ENCODE measurements around the gene ABCC4.
"Not testable (repeated sequence)": the region's sequence is repeated elsewhere in the genome, so short reads cannot be mapped to it uniquely, and the experiment has no call there.

ABCC4 gene

GRCh38 chr13:95226932-95227695 is 74.1 kb downstream of the ABCC4 start:
- no peak for DNase-seq

GRCh38 chr13:95226476-95226875 is 74.8 kb downstream of the ABCC4 start:
- no peak for DNase-seq

- DNase-seq, result no peak
These were observed 75.2 kb downstream of the ABCC4 start for GRCh38 chr13:95226050-95226449.

GRCh38 chr13:95224064-95224463 is 77.2 kb downstream of the ABCC4 start:
- no peak for DNase-seq

- DNase-seq, result no peak
These were observed 78.6 kb downstream of the ABCC4 start for GRCh38 chr13:95222733-95223018.

- no peak for DNase-seq
These were observed 79.1 kb downstream of the ABCC4 start for GRCh38 chr13:95221971-95222732.

GRCh38 chr13:95220611-95221010 is 80.6 kb downstream of the ABCC4 start:
- DNase-seq, result no peak

GRCh38 chr13:95217920-95218830 is 83.1 kb downstream of the ABCC4 start:
- no peak for DNase-seq

GRCh38 chr13:95216182-95216581 is 85.1 kb downstream of the ABCC4 start:
- no peak for DNase-seq

GRCh38 chr13:95212983-95213850 is 88.0 kb downstream of the ABCC4 start:
- no peak for DNase-seq

- DNase-seq, result no peak
These were observed 92.1 kb downstream of the ABCC4 start for GRCh38 chr13:95209109-95209508.

- DNase-seq, result no peak
These were observed 93.4 kb downstream of the ABCC4 start for GRCh38 chr13:95207769-95208366.

GRCh38 chr13:95206116-95206515 is 95.1 kb downstream of the ABCC4 start:
- DNase-seq, result no peak

- DNase-seq, result no peak
These were observed 97.0 kb downstream of the ABCC4 start for GRCh38 chr13:95204231-95204765.

- no peak for DNase-seq
These were observed 99.2 kb downstream of the ABCC4 start for GRCh38 chr13:95201814-95202651.

GRCh38 chr13:95200386-95200957 is 100.8 kb downstream of the ABCC4 start:
- not testable (repeated sequence) for DNase-seq

GRCh38 chr13:95199896-95200295 is 101.4 kb downstream of the ABCC4 start:
- no peak for DNase-seq

- not testable (repeated sequence) for DNase-seq
These were observed 102.6 kb downstream of the ABCC4 start for GRCh38 chr13:95198606-95199005.

GRCh38 chr13:95197548-95197947 is 103.7 kb downstream of the ABCC4 start:
- no peak for DNase-seq

GRCh38 chr13:95195146-95195545 is 106.1 kb downstream of the ABCC4 start:
- DNase-seq, result no peak

All from stimulated activated naive CD4-positive, alpha-beta T cell treated with Interleukin-2 at 50 U/mL for 16 hours (primary cell).